ENCODE results near the gene SDCCAG8. TPM values are rescaled to one million over a fixed set of nuclear protein-coding genes. Genes with fewer than 3 reads are reported as not detected.

Gene SDCCAG8
- polyA plus RNA-seq, 3 donors = 38.6 to 45.3 (median 42.2) TPM

DNA sequence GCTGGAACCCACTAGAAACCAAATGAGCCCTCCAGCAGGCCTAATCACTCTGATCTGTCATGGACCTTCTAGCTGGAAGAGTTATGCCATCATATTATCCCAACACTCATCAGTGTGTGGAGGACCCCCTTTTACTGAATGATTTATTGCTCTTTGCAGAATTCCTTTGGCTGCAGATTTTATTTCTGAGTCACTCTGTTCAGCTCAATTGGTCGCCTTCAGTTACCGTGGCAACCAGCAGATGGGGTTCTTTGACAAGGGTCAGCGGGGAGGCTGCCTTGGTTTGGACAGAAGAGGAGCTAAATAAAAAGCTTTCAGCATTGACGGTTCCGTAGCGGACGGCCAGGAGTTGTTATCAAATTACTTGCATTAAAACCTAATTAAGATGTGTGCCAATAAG, 220.1 kb downstream of the SDCCAG8 start:
- no peak for DNase-seq (ENCODE audit: low read depth in 3 of 3, low spot score in 2 of 3)

GRCh38 chr1:243477731-243478290, 222.0 kb downstream of the SDCCAG8 start:
- no peak for DNase-seq (ENCODE audit: low read depth in 3 of 3, low spot score in 2 of 3)

- DNase-seq (ENCODE audit: low read depth in 3 of 3, low spot score in 2 of 3) = no peak
Measured at GRCh38 chr1:243481101-243481500, 225.3 kb downstream of the SDCCAG8 start.

GRCh38 chr1:243482141-243483022, 226.5 kb downstream of the SDCCAG8 start:
- no peak for DNase-seq (ENCODE audit: low read depth in 3 of 3, low spot score in 2 of 3)

GRCh38 chr1:243483071-243483771, 227.4 kb downstream of the SDCCAG8 start:
- no peak for DNase-seq (ENCODE audit: low read depth in 3 of 3, low spot score in 2 of 3)

GRCh38 chr1:243483952-243484351, 228.1 kb downstream of the SDCCAG8 start:
- no peak for DNase-seq (ENCODE audit: low read depth in 3 of 3, low spot score in 2 of 3)

DNA sequence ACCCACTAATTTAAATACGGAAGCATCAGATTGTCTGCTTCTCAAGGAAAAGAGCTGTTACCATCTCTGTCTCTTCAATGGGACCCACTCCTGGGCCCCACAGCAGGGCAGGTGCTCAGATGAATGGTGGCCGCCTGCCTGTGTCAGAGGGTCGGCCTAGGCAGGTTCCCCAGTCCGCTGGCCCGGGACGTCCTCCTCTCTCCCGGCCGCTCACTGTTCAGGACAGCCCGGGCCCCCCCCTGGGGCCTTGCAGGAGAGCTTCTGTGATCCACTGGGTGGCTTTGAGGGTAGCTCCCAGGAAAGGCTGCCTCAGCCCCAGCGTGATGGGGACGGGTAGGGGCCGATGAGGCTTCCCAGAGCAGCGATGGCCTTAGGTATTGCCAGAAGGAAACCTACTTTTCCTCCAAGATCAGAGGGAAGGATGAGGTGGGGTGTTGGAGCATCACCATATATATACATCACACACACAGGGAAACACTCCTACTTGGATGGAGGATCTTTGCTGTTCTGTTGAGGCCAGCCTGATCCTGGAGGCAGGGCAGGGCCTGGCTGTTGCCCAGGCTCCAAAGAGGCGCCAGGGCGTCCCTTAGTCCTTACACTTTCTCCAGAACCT, 231.3 kb downstream of the SDCCAG8 start:
- DNase-seq (ENCODE audit: low read depth in 3 of 3, low spot score in 2 of 3) = no peak

DNA sequence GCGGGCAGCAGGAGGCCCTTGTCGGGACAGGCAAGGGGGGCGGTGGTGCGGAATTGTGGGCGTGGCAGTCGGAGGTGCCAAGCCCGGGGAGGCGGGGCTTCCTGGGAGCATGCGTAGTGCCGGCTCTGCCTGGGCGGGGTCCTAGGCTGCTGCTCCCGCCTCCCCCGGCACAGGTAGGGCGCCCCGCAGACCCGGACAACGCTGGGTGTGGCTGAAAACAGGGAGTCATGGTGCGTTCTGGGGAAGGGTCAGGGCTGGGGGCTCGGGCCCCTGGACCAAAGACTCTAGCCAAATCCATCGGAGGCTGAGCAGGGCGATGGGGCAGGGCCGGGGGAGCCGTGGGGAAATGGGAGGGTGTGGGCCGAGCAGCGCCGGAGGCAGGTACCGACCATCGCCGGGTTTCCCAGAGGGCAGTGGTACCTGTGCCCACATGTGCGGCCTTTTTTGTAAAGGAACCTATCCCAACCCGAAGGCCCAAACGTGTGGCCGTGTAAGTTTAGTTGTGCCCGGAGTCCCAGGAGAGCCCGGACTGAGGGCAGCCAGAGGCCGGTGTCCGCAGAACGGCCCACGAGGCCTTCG, 231.9 kb downstream of the SDCCAG8 start:
- no peak for DNase-seq (ENCODE audit: low read depth in 3 of 3, low spot score in 2 of 3)

DNA sequence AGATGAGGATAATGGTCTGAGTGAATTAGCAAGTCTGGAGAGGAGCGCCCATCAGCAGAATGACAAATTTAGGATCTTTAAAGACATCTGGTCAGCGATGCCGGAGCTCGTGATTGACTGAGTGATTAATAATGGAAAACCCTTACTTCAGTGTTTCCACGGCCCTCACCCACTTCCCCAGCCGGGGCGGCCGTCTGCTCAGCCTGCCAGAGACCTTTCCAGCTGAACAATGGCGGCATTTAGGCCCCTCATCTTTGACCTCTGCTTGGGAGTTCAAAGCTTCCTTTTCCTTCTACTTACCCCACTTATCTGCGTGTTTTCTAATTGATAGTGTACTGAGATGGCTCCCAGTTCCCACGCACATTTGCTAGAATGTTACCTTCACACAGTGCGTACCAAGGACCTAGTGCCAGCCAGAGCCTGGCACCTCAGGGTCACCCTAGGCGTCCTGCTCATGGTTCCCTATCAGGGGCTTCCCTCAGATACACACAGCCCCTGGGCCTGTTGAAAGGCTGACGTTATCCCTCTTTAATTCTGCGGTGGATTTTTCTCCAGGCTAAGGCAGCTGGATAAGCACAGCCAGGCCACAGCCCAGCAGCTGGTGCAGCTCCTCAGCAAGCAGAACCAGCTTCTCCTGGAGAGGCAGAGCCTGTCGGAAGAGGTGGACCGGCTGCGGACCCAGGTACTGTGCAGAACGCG, 232.8 kb downstream of the SDCCAG8 start:
- no peak for DNase-seq (ENCODE audit: low read depth in 3 of 3, low spot score in 2 of 3)

GRCh38 chr1:243489158-243489527, 233.3 kb downstream of the SDCCAG8 start:
- no peak for DNase-seq (ENCODE audit: low read depth in 3 of 3, low spot score in 2 of 3)

DNA sequence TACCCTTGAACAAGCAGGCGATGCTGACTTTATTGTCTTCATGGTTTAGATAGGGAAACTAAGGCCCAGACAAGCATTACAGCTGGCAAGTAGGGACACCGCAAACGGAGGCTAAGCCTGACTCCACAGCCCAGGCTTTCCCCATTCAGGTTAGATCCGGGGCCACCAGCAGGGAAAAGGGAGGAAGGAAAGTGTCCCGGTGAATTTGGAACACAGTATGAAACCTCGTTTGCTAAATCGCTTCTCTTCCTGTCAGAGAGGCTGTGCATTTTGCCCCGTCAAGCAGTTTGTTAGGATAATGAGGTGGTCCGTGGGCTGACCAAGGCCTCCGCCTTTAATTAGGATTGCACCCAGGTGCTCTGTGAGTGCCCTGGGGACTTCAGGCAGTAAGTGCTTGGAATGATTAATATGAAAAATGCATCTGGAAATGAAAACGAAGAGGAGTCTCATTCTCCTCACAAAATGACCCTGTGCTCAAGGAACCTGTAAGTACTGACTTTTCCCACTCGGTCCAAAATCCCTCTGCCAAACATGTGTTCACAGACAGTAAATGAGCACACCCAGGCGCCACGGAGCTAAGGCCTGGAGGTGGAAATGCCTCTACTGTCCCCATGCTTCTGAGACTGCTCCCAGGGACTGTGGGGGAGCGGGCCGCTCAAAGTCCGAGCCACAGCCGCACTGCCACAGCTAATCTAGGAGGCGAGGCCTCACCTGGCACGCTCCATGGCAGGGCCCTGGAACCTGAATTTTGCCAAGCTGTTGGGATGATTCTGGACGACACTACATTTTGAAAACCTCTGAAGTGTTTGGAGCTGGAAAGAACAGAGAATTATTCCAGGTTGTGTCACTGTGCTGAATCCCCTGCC, 234.1 kb downstream of the SDCCAG8 start:
- DNase-seq (ENCODE audit: low read depth in 3 of 3, low spot score in 2 of 3) = no peak

GRCh38 chr1:243490748-243491686, 235.2 kb downstream of the SDCCAG8 start:
- DNase-seq (ENCODE audit: low read depth in 3 of 3, low spot score in 2 of 3) = no peak

DNA sequence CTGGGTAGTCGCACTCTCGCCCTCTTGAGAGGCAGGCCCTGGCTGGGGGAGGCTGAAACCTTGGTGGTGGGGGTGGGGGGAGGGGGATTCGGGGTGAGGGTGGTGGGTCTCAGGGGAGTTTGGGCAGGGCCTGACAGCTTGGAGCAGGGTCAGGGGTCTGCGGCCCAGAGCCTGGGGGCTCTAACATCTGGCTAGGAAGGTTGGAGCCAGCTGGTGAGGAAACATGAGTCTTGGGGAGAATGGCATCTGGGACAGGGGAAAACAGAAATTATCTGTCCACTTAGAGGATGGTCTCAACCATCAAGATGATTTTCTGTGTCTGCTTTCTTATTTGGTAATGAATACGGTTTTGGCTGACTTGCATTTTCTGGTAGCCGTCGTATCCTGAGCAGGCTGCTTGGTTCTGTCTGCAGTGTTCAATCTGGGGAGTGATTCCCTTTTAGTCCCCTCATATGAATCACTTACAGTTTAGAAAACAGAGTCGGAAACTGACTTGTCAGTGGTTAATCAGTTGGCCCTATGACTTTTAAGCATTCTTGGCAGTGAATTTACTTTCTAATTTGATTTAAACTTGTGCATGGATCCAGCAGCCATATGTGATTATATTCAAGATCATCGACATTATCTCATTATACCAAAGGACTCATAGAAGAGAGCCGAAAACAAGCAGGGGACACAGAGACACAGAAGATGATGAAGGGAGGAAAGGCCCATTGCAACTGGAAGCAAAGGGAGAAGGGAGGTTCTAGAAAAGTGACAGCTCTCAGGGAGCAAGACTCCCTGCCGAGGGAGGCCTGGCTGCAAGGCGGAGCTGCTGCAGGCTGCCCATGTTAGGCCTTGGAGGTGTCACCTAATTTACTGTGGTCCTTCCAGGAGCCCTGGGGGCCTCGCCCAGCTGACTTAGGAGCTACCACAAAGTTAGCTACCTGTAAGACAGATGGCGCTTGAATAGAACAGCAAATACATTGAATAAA, 237.6 kb downstream of the SDCCAG8 start:
- DNase-seq (ENCODE audit: low read depth in 3 of 3, low spot score in 2 of 3) = no peak

- no peak for DNase-seq (ENCODE audit: low read depth in 3 of 3, low spot score in 2 of 3)
Measured at GRCh38 chr1:243494741-243495431, 239.0 kb downstream of the SDCCAG8 start.

GRCh38 chr1:243495442-243496186, 239.8 kb downstream of the SDCCAG8 start:
- DNase-seq (ENCODE audit: low read depth in 3 of 3, low spot score in 2 of 3) = no peak

DNA sequence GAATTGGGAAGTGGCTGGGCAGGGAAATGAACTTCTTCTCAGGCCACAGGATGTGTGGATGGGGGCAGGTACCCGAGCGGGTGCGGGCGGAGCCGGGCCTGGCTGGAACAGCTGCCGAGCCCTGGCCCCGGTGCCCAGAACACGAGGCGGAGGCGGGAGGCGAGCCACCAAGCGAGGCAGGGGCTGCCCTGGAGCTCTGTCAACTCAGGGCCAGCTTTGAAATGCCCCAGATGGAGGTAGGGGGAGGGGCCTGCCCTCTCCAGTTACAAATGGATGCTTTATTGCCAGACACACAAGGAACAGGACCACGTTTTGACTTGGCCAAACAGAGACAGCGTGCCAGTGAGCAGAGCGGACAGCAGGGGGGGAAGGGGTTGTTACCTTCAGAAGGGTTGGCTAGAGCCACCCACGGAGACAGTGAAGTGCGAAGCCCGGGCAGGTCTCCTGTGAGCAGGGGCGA, 240.4 kb downstream of the SDCCAG8 start:
- no peak for DNase-seq (ENCODE audit: low read depth in 3 of 3, low spot score in 2 of 3)

Data from right renal cortex interstitium (tissue), 3 donors.